Endothelial cell of umbilical vein (primary cell): ENCODE measurements around the gene MYOG. TPM values are rescaled to one million over a fixed set of nuclear protein-coding genes. Genes with fewer than 3 reads are reported as not detected.

ENCODE experiments used
- BruUV-seq: library from RNA; stranded (reverse); fragments of 400-500 nt; replicated peaks from 2 replicates; lab custom pipeline; 2021; lab: Mats Ljungman, UMichigan
- CTCF ChIA-PET: fragments of 300-600, 350-600 bp; sonication (Branson Sonifier 250); formaldehyde crosslinking; loops from one replicate; lab custom pipeline; 2021; ENCODE audit warnings: antibody characterized with exemption, inconsistent platforms; lab: Charles Lee
- POLR2A ChIA-PET: fragments of 300-600, 350-600 bp; sonication (Branson Sonifier 250); formaldehyde crosslinking; loops from one replicate; lab custom pipeline; 2021; ENCODE audit warnings: antibody characterized with exemption, inconsistent platforms; lab: Charles Lee
- DNase-seq: peaks from one replicate; pipeline ENCODE4 v3.0.0-alpha.2; 2011; ENCODE audit warnings: low read depth, low spot score
- FAIRE-seq: peaks from 2 replicates; lab custom pipeline; 2011; peaks lifted over from hg19 to GRCh38; lab: Jason Lieb, UNC
- H2AFZ ChIP-seq: 2 replicates; pipeline ENCODE4 v1.6.0; 2012; ENCODE audit warnings: low read depth, low read length, control low read depth, inconsistent platforms
- H3K27ac ChIP-seq: 2 replicates; pipeline ENCODE4 v1.5.1; 2011; ENCODE audit warnings: low read depth, mild to moderate bottlenecking, control low read depth, low read length, moderate library complexity; ENCODE audit not compliant: insufficient read depth
- H3K27me3 ChIP-seq, 2 experiments: 2 replicates each; pipeline versions ENCODE4 v1.6.0 to v1.6.1; 2011; ENCODE audit warnings: low read length in 2 of 2, mixed read lengths in 1 of 2; ENCODE audit not compliant: control insufficient read depth in 2 of 2, insufficient read depth in 2 of 2
- H3K36me3 ChIP-seq, 2 experiments: 2 replicates in 1 of 2; 3 replicates in 1 of 2; pipeline ENCODE4 v1.5.1; 2011; ENCODE audit warnings: low read length in 2 of 2, mild to moderate bottlenecking in 1 of 2, moderate library complexity in 1 of 2; ENCODE audit not compliant: control insufficient read depth in 2 of 2, insufficient read depth in 2 of 2; ENCODE audit errors: extremely low read depth in 1 of 2
- H3K4me1 ChIP-seq: 3 replicates; pipeline ENCODE4 v1.5.1; 2011; ENCODE audit warnings: mild to moderate bottlenecking, low read length; ENCODE audit not compliant: control insufficient read depth, insufficient read depth; ENCODE audit errors: extremely low read depth
- H3K4me2 ChIP-seq: 2 replicates; pipeline ENCODE4 v1.6.1; 2011; ENCODE audit warnings: low read length, control low read depth, mixed read lengths; ENCODE audit not compliant: insufficient read depth
- H3K4me3 ChIP-seq, 3 experiments: fragments of 200-600 bp in 1 of 3; sonication (generic), shearing (Covaris generic) in 1 of 3; replicated peaks in 1 of 3; 2 replicates each; pipeline ENCODE4 v1.5.1; 2011 to 2016; ENCODE audit warnings: control low read depth in 3 of 3, low read length in 3 of 3, mild to moderate bottlenecking in 2 of 3, inconsistent platforms in 1 of 3, low read depth in 1 of 3, moderate library complexity in 1 of 3; ENCODE audit not compliant: insufficient read depth in 1 of 3
- H3K79me2 ChIP-seq: 2 replicates; pipeline ENCODE4 v1.6.0; 2012; ENCODE audit warnings: low read length, inconsistent platforms; ENCODE audit not compliant: control insufficient read depth, insufficient read depth
- H3K9ac ChIP-seq: replicated peaks from 2 replicates; pipeline ENCODE3; 2011; ENCODE audit warnings: low read length, control low read depth; ENCODE audit not compliant: insufficient read depth; ENCODE audit errors: extremely low read depth
- H3K9me1 ChIP-seq: replicated peaks from 3 replicates; pipeline ENCODE4 v1.6.0; 2011; ENCODE audit warnings: mild to moderate bottlenecking, low read length; ENCODE audit not compliant: control insufficient read depth, insufficient read depth; ENCODE audit errors: extremely low read depth
- H3K9me3 ChIP-seq: replicated peaks from 2 replicates; pipeline ENCODE4 v1.5.1; 2012; ENCODE audit warnings: low read length, inconsistent platforms; ENCODE audit not compliant: control insufficient read depth, insufficient read depth
- H4K20me1 ChIP-seq: replicated peaks from 2 replicates; pipeline ENCODE3; 2011; ENCODE audit warnings: mild to moderate bottlenecking, low read length; ENCODE audit not compliant: control insufficient read depth, insufficient read depth; ENCODE audit errors: extremely low read depth
- EZH2 ChIP-seq: IDR thresholded peaks from 2 replicates; pipeline ENCODE4 v1.6.1; 2012; ENCODE audit warnings: borderline replicate concordance, low read depth, mild to moderate bottlenecking, moderate library complexity, low read length, inconsistent platforms; ENCODE audit not compliant: severe bottlenecking
- FOS ChIP-seq: IDR thresholded peaks from 2 replicates; pipeline ENCODE4 v1.6.1; 2011; ENCODE audit warnings: mild to moderate bottlenecking, low read length, moderate library complexity, borderline replicate concordance; ENCODE audit not compliant: insufficient read depth
- GATA2 ChIP-seq: IDR thresholded peaks from 2 replicates; pipeline ENCODE4 v1.7.0; 2011; ENCODE audit warnings: low read depth, mild to moderate bottlenecking, moderate library complexity, mixed read lengths, low read length; ENCODE audit not compliant: insufficient read length, insufficient read depth
- JUN ChIP-seq: IDR thresholded peaks from 2 replicates; pipeline ENCODE4 v1.6.1; 2011; ENCODE audit warnings: borderline replicate concordance, low read depth; ENCODE audit not compliant: insufficient read length, insufficient read depth
- MYC ChIP-seq: IDR thresholded peaks from one replicate; pipeline ENCODE4 v1.6.1; 2011; ENCODE audit warnings: mild to moderate bottlenecking, low read depth, low read length
- POLR2A ChIP-seq: IDR thresholded peaks from 2 replicates; pipeline ENCODE4 v1.6.1; 2012; ENCODE audit warnings: low read depth, mild to moderate bottlenecking, control low read depth, low read length
- POLR2AphosphoS5 ChIP-seq: IDR thresholded peaks from 2 replicates; pipeline ENCODE4 v1.6.1; 2012; ENCODE audit warnings: low read depth, mild to moderate bottlenecking, control low read depth, low read length, moderate library complexity; ENCODE audit not compliant: insufficient read depth
- dilution Hi-C: fragments of 300-500 bp; cut with MboI; formaldehyde crosslinking; loops from one replicate; pipeline ENCODE4 v1.15.0; 2019; ENCODE audit warnings: low sequenced_read_pairs; ENCODE audit not compliant: extremely low pct_ligation_motif_present
- intact Hi-C: fragments of 100-400 bp; cut with micrococcal nuclease; formaldehyde crosslinking; loops from one replicate; pipeline ENCODE4 v1.10.0; 2022
- polyA plus RNA-seq, 4 experiments: library from polyadenylated mRNA; depleted of rRNA in 3 of 4; stranded (reverse) in 3 of 4; unstranded in 1 of 4; fragments of >200 nt; gene quantifications; 2 replicates each; pipeline versions ENCODE4 v1.2.1 to v1.2.3, GENCODE V29; 2011 to 2012; ENCODE audit warnings: missing spikeins in 1 of 4
- total RNA-seq: library from RNA; stranded (reverse); gene quantifications from 2 replicates; pipeline ENCODE4 v1.2.3, GENCODE V29; 2021
- TF ChIP-seq, protein P1 (sequence below): IDR thresholded peaks from 2 replicates; pipeline ENCODE4 v1.6.1; 2011; ENCODE audit not compliant: insufficient read depth, insufficient read length
- TF ChIP-seq, protein P2 (sequence below), 2 donors: IDR thresholded peaks; 1 replicate in 1 of 2; 2 replicates in 1 of 2; pipeline ENCODE4 v1.5.1; 2011; ENCODE audit warnings: low read length in 2 of 2, mild to moderate bottlenecking in 2 of 2, moderate library complexity in 2 of 2, control low read depth in 1 of 2, inconsistent platforms in 1 of 2, low read depth in 1 of 2; ENCODE audit not compliant: insufficient read depth in 1 of 2; ENCODE audit errors: extremely low read depth in 1 of 2

Gene MYOG
- total and polyA plus RNA-seq, 2 donors (not counting 3 experiments of a cell fraction or from before 2014, with no cell fraction given) = not detected

- Histone ChIP-seq H4K20me1 (no peaks in the 10 kb centered on the region), H2AFZ (no peak overlapping the region), H3K4me1 (no peaks in the 10 kb centered on the region), H3K79me2 (no peaks in the 10 kb centered on the region), H3K9ac (no peak overlapping the region), H3K36me3 (no peaks in the 10 kb centered on the region), H3K9me1 (no peaks in the 10 kb centered on the region), H3K9me3 (no peaks in the 10 kb centered on the region), H3K27me3 (peaks cover 8 to 19% of the 10 kb centered on the region in 2 experiments), H3K4me2 (no peak overlapping the region), H3K4me3 (no peak overlapping the region), H3K27ac (no peak overlapping the region)
- FAIRE-seq (no peak), DNase-seq (no peak)
- ChIA-PET POLR2A (no interaction called here), CTCF (interaction anchor here (0.5 to 3.3 kb wide), 4 partner anchors 16 to 212 kb away, joined by 3 to 19 read pairs (median 8); no protein-coding TSS in a partner anchor)
- TF ChIP-seq POLR2A (no peak), POLR2AphosphoS5 (no peak), JUN (no peak), EZH2 (no peak), GATA2 (no peak), MYC (no peak), FOS (no peak)
- TF ChIP-seq, protein P1, sequence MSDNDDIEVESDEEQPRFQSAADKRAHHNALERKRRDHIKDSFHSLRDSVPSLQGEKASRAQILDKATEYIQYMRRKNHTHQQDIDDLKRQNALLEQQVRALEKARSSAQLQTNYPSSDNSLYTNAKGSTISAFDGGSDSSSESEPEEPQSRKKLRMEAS = no peak
- TF ChIP-seq, protein P2, sequence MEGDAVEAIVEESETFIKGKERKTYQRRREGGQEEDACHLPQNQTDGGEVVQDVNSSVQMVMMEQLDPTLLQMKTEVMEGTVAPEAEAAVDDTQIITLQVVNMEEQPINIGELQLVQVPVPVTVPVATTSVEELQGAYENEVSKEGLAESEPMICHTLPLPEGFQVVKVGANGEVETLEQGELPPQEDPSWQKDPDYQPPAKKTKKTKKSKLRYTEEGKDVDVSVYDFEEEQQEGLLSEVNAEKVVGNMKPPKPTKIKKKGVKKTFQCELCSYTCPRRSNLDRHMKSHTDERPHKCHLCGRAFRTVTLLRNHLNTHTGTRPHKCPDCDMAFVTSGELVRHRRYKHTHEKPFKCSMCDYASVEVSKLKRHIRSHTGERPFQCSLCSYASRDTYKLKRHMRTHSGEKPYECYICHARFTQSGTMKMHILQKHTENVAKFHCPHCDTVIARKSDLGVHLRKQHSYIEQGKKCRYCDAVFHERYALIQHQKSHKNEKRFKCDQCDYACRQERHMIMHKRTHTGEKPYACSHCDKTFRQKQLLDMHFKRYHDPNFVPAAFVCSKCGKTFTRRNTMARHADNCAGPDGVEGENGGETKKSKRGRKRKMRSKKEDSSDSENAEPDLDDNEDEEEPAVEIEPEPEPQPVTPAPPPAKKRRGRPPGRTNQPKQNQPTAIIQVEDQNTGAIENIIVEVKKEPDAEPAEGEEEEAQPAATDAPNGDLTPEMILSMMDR (IDR thresholded peaks at IDR 0.05; ENCODE audit: extremely low read depth in 1 of 2, insufficient read depth in 1 of 2, low read depth in 1 of 2, low read length in 2 of 2) = no peak
- intact Hi-C loops = no loop called here
- dilution Hi-C loops = no loop called here
- no TSS peak for BruUV-seq
These were observed 48.3 kb upstream of the MYOG start for GRCh38 chr1:203133970-203134725.
